Gastroesophageal sphincter (tissue), 4 donors: Measurements from ENCODE around the gene KRCC1. TPM values are rescaled to one million over a fixed set of nuclear protein-coding genes. Genes with fewer than 3 reads are reported as not detected.

Experiments used
- ATAC-seq: fragments of 150-250 bp; one replicate; pipeline ENCODE4 v1.9.1; 2016; ENCODE audit warnings: mild to moderate bottlenecking, moderate library complexity
- H3K27ac ChIP-seq, 4 donors: fragments of 200-600 bp; sonication (generic) in 3 of 4; 1 replicate in 3 of 4; 2 replicates in 1 of 4; pipeline ENCODE4 v1.5.1; 2016 to 2019
- H3K27me3 ChIP-seq: fragments of 200-600 bp; sonication (generic); one replicate; pipeline ENCODE4 v1.5.1; 2019
- H3K36me3 ChIP-seq, 2 donors: fragments of 200-600 bp; sonication (generic); one replicate each; pipeline ENCODE4 v1.5.1; 2019; ENCODE audit warnings: control low read depth in 1 of 2
- H3K4me1 ChIP-seq, 3 donors: fragments of 200-600 bp; sonication (generic); 1 replicate in 2 of 3; 2 replicates in 1 of 3; pipeline ENCODE4 v1.5.1; 2016 to 2019; ENCODE audit warnings: control low read depth in 2 of 3
- H3K4me3 ChIP-seq, 2 donors: fragments of 200-600 bp; sonication (generic); one replicate each; pipeline ENCODE4 v1.5.1; 2019; ENCODE audit warnings: mild to moderate bottlenecking in 1 of 2, moderate library complexity in 1 of 2
- H3K9me3 ChIP-seq, 3 donors: fragments of 200-600 bp; sonication (generic); one replicate each; pipeline ENCODE4 v1.5.1; 2017 to 2019; ENCODE audit warnings: control low read depth in 2 of 3
- EP300 ChIP-seq: sonication (generic); formaldehyde crosslinking; IDR thresholded peaks from one replicate; pipeline ENCODE4 v1.6.1; 2017; ENCODE audit warnings: antibody characterized with exemption, mild to moderate bottlenecking
- POLR2A ChIP-seq, 2 donors: fragments of 450-650 bp; IDR thresholded peaks; one replicate each; pipeline ENCODE4 v1.6.1; 2017; ENCODE audit warnings: antibody characterized with exemption in 2 of 2, mild to moderate bottlenecking in 2 of 2, moderate library complexity in 1 of 2
- POLR2AphosphoS5 ChIP-seq: sonication (generic); formaldehyde crosslinking; IDR thresholded peaks from one replicate; pipeline ENCODE4 v1.6.1; 2017; ENCODE audit warnings: antibody characterized with exemption
- WGBS, 2 donors: methylation state at CpG; one replicate each; pipeline ENCODE4 v1.1.5; 2018; ENCODE audit warnings: low coverage in 1 of 2; 5-methylcytosine and 5-hydroxymethylcytosine counted together
- total RNA-seq, 4 donors: library from RNA; depleted of rRNA; stranded (reverse); fragments of >200 nt; gene quantifications; one replicate each; pipeline ENCODE4 v1.1.0, GENCODE V29; 2016
- TF ChIP-seq, protein P1 (sequence below), 4 experiments: fragments of 200-600 bp in 2 of 4; fragments of 450-650 bp in 2 of 4; sonication (generic) in 1 of 4; IDR thresholded peaks; one replicate each; pipeline ENCODE4 v1.5.1; 2017 to 2019; ENCODE audit warnings: antibody characterized with exemption in 4 of 4, mild to moderate bottlenecking in 2 of 4, moderate library complexity in 2 of 4

Gene KRCC1
- total RNA-seq, 4 donors from 2014 or later = 28.3 to 45.3 (median 32.9) TPM

DNA sequence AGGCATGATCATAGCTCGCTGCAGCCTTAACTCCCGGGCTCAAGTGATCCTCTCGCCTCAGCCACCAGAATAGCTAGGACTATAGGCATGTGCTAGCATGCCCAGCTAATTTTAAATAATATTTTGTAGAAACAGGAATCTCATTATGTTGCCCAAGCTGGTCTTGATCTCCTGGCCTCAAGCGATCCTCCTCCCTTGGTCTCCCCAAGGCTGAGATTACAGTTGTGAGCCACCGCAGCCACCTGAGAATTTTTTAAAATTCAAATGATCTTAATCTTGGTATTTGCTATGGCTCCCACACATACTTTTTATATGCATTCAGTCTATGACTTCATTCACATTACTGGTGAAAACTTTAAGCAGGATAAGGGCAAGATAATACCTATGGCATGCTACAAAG is 13.1 kb downstream of the KRCC1 start:
- ATAC-seq = no peak

DNA sequence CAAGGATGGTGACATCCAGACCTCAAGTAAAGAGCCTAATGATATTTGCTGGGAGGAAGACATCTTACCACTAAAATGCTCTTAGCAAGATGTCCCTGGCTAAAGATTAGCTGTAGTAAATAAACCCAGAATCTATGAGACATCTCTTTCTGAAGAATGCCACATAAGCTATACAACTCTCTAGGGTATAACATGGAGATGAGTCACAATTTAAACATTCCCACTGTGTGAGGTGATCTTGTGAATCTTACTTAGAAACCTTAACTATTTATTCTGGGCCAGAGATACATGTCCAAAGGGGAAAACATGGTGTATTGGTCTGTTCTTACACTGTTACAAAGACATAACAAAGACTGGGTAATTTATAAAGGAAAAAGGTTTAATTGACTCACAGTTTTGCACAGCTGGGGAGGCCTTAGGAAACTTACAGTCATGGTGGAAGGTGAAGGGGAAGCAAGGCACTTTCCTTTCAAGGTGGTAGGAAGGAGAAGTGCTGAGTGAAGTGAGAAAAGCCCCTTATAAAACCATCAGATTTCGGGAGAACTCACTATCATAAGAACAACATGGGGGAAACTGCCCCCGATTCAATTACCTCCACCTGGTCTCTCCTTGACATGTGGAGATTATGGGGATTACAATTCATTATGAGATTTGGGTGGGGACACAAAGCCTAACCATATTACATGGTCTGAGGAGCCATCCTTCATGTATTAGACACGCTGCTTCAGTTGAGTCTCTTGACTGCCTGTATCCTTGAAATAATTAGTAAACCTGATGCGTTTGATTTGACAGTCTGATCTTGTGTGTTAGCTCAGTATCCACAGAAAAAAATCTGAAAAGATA is 17.1 kb downstream of the KRCC1 start:
- no peak overlapping the region for H3K27ac ChIP-seq
- WGBS, 2 donors = 91 to 93% methylated on average over 2 to 4 of the region's 4 CpGs
- H3K9me3 ChIP-seq = no peaks in the 10 kb centered on the region
- H3K27me3 ChIP-seq = no peaks in the 10 kb centered on the region
- H3K4me3 ChIP-seq = no peak overlapping the region
- H3K36me3 ChIP-seq = peaks cover 0 to 22% of the 10 kb centered on the region in 2 donors
- no peak for TF ChIP-seq EP300
- TF ChIP-seq POLR2A (IDR thresholded peaks at IDR 0.05) = no peak
- TF ChIP-seq, protein P1, sequence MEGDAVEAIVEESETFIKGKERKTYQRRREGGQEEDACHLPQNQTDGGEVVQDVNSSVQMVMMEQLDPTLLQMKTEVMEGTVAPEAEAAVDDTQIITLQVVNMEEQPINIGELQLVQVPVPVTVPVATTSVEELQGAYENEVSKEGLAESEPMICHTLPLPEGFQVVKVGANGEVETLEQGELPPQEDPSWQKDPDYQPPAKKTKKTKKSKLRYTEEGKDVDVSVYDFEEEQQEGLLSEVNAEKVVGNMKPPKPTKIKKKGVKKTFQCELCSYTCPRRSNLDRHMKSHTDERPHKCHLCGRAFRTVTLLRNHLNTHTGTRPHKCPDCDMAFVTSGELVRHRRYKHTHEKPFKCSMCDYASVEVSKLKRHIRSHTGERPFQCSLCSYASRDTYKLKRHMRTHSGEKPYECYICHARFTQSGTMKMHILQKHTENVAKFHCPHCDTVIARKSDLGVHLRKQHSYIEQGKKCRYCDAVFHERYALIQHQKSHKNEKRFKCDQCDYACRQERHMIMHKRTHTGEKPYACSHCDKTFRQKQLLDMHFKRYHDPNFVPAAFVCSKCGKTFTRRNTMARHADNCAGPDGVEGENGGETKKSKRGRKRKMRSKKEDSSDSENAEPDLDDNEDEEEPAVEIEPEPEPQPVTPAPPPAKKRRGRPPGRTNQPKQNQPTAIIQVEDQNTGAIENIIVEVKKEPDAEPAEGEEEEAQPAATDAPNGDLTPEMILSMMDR (IDR thresholded peaks at IDR 0.05) = no peak
- no peak for TF ChIP-seq POLR2AphosphoS5
- H3K4me1 ChIP-seq = no peaks in the 10 kb centered on the region
- ATAC-seq = no peak

More for the DNA sequence above, 13.1 kb downstream of the KRCC1 start:
- Histone ChIP-seq H3K9me3 (no peaks in the 10 kb centered on the region), H3K27ac (no peak overlapping the region), H3K4me1 (peaks cover 0 to 6% (median 0%) of the 10 kb centered on the region in 3 donors), H3K27me3 (no peaks in the 10 kb centered on the region), H3K4me3 (no peak overlapping the region), H3K36me3 (peaks cover 0 to 7% of the 10 kb centered on the region in 2 donors)
- TF ChIP-seq, protein P1 (IDR thresholded peaks at IDR 0.05) = no peak
- no peak for TF ChIP-seq EP300
- TF ChIP-seq POLR2A (IDR thresholded peaks at IDR 0.05) = no peak
- no peak for TF ChIP-seq POLR2AphosphoS5
- WGBS, 2 donors = 100% methylated on average over 2 to 4 of the region's 5 CpGs

GRCh38 chr2:88036606-88037005 is 19.0 kb downstream of the KRCC1 start:
- Histone ChIP-seq H3K36me3 (peaks cover 0 to 40% of the 10 kb centered on the region in 2 donors), H3K9me3 (no peaks in the 10 kb centered on the region), H3K27ac (no peak overlapping the region), H3K27me3 (no peaks in the 10 kb centered on the region), H3K4me1 (no peaks in the 10 kb centered on the region), H3K4me3 (no peak overlapping the region)
- ATAC-seq = no peak
- no peak for TF ChIP-seq POLR2A (IDR thresholded peaks at IDR 0.05)
- TF ChIP-seq, protein P1 (IDR thresholded peaks at IDR 0.05) = no peak
- no peak for TF ChIP-seq POLR2AphosphoS5
- TF ChIP-seq EP300 = no peak

- peaks cover 0 to 42% of the 10 kb centered on the region in 2 donors for H3K36me3 ChIP-seq
- no peaks in the 10 kb centered on the region for H3K27me3 ChIP-seq
- no peak for ATAC-seq
- no peak overlapping the region for H3K27ac ChIP-seq
- H3K4me3 ChIP-seq = no peak overlapping the region
- no peaks in the 10 kb centered on the region for H3K4me1 ChIP-seq
- 60% methylated on average over 2 of the region's 2 CpGs; no CpG with 5 or more reads in 1 of the 2 donors for WGBS, 2 donors
- H3K9me3 ChIP-seq = no peaks in the 10 kb centered on the region
- no peak for TF ChIP-seq POLR2A (IDR thresholded peaks at IDR 0.05)
- TF ChIP-seq POLR2AphosphoS5 = no peak
- TF ChIP-seq, protein P1 (IDR thresholded peaks at IDR 0.05) = no peak
- no peak for TF ChIP-seq EP300
Observed at GRCh38 chr2:88036182-88036581, 19.4 kb downstream of the KRCC1 start.

- peaks cover 0 to 81% of the 10 kb centered on the region in 2 donors for H3K36me3 ChIP-seq
- no peak overlapping the region for H3K27ac ChIP-seq
- no peaks in the 10 kb centered on the region for H3K4me1 ChIP-seq
- H3K4me3 ChIP-seq = no peak overlapping the region
- H3K9me3 ChIP-seq = no peaks in the 10 kb centered on the region
- 92 to 97% methylated on average over 7 of the region's 7 CpGs for WGBS, 2 donors
- TF ChIP-seq, protein P1 (IDR thresholded peaks at IDR 0.05) = no peak
- TF ChIP-seq POLR2A (IDR thresholded peaks at IDR 0.05) = no peak
- no peak for TF ChIP-seq EP300
- no peak for TF ChIP-seq POLR2AphosphoS5
- ATAC-seq = no peak
- no peaks in the 10 kb centered on the region for H3K27me3 ChIP-seq
Observed at GRCh38 chr2:88032070-88032702, 23.4 kb downstream of the KRCC1 start.
